Left lobe of liver (tissue), 2 donors: ENCODE results near the gene ELAVL1. TPM values are rescaled to one million over a fixed set of nuclear protein-coding genes. Genes with fewer than 3 reads are reported as not detected.
A peak's percentile ranks its signal among the peaks of the same experiment; 100 is the strongest.

Experiments
- ATAC-seq: fragments of 200-7000 bp; cut with Tn5 transposase; one replicate; pipeline ENCODE4 v1.9.1; 2020; ENCODE audit warnings: mild to moderate bottlenecking, moderate library complexity
- DNase-seq: peaks from one replicate; pipeline ENCODE4 v3.0.0-alpha.2; 2020; ENCODE audit warnings: low spot score
- total RNA-seq: library from RNA; stranded (reverse); gene quantifications from one replicate; pipeline ENCODE4 v1.2.1, GENCODE V29; 2021
- donor health status: DM: no; HTN: no; CAD: no; lungs with moderate emphysema.
- donor health status: DM: no; HTN: yes; CAD: no.

The ELAVL1 gene
- total RNA-seq, 1 donor from 2014 or later = 28.6 TPM

DNA sequence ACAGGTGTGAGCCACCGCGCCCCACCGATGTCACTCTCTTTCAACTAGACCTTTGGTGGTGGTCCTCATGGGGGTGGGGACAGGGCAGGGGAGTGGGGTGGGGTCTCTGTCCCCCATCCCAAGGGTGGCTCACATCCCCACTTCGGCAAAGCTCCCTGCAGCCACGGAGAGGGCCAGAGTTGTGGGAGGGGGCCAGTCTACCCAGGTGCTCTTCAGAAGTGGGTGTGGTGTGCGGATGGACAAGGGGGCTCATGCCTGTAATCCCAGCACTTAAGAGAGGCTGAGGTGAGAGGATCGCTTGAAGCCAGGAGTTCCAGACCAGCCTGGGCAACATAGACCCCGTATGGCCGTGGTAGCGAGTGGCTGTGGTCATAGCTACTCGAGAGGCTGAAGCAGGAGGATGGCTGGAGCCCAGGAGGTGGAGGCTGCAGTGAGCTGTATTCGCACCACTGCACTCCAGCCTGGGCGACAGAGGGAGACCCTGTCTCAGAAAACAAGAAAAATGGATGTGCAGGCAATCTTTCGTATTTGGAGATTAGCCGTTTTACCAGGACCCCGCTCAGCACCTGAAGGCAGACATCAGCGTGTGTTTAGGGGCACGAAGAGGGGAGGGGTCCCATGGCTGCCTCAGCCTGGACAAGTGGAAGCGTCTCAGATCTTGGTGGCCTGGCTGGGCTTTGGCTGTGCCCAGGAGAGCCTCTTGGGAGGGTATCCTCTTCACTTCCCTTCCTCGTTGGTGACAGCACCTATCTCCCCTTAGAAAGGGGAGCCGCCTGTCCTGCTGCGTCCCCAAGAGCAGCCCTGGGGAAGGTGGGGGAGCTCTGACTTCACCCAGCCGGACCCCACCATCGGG, 90.0 kb downstream of the ELAVL1 start:
- ATAC-seq (no peak), DNase-seq (no peak)

DNA sequence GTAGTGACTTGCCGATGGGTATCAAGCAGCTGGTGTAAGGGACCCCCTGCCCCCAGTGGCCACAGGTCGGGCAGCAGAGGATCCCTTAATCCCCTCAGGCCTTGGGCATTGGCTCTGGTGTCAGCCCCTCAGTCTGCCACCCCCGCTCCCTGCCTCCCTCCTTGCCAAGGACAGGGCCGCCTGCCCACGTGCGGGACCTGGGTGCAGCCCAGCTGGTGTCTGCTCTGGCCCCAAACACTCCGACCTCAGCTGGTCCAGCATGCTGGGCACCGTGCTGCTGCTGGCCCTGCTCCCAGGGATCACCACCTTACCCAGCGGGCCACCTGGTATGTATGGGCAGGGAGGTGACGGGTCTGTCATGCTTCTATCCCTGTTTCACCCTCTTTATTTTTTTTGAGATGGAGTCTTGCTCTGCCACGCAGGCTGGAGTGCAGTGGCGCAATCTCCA, 90.8 kb downstream of the ELAVL1 start, which contains the start of gene TGFBR3L:
Gene TGFBR3L, plus strand, starts transcription at position 233 of the 448 bp plus-strand sequence.
- DNase-seq (peak; percentile 67), ATAC-seq (peak; percentile 3)

- ATAC-seq = no peak
- DNase-seq = no peak
Observed at GRCh38 chr19:7914099-7914498, 91.3 kb downstream of the ELAVL1 start.

DNA sequence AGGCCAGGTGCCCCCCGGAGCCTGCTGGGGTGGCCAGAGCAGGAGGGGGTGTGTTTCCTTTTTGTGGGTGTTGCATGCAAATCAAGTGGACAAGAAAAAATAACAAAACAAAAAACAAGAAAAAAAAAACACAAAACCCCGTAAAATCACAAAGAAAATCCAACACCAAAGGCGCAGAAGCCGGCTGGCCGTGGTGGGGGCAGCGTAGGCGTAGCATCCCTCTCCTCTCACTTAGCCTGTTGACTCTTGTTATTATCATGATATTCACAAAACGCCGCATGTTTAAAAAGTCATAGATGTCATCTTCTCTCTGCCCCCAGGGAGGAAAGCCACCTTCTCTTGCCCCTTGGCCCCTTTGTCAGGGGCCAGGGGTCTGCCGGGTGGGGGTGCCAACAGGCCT, 91.8 kb downstream of the ELAVL1 start:
- no peak for ATAC-seq

DNA sequence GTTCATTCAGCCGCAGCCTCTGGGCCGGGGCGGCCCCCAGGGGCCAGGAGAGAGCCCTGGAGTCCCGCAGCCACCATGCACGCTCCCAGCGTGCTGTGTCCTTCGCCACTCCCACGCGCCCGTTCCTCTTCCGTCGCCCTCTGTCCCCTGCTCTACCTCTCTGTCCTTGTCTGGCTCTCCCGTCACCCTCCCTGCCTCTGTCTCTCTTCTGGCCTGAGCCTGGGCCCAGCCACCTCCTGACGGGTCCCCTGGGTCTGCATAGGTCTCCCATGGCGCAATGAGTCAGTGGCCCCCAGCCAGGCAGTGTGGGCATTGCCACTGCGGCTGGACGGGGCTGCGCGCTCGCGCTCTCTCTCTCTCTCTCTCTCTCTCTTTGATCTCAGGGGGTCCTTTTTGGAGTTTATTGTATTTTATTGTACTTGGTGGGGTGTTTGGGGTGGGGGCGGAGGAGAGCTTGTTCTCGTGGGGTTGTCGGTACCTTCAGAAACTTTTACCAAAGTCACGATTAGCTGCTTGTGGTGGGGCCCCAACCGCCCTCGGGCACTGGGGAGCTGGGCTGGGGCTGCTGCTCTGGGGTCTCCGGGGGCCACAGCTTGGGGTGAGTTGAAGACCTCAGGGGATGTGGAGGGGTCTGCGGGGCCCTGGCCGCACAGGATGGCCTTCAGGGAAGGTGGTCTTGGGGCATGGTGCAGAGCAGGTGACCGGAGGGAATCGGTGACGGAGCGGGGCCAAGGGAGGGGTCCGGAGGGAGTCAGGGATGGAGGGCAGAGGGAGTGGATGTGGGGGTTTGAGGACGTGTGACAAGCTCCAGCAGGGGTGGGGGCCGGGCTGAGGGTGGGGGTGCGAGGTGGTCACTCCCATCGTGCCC, 92.5 kb downstream of the ELAVL1 start:
- no peak for ATAC-seq
- no peak for DNase-seq

More for the DNA sequence above, 91.8 kb downstream of the ELAVL1 start:
- no peak for DNase-seq

DNA sequence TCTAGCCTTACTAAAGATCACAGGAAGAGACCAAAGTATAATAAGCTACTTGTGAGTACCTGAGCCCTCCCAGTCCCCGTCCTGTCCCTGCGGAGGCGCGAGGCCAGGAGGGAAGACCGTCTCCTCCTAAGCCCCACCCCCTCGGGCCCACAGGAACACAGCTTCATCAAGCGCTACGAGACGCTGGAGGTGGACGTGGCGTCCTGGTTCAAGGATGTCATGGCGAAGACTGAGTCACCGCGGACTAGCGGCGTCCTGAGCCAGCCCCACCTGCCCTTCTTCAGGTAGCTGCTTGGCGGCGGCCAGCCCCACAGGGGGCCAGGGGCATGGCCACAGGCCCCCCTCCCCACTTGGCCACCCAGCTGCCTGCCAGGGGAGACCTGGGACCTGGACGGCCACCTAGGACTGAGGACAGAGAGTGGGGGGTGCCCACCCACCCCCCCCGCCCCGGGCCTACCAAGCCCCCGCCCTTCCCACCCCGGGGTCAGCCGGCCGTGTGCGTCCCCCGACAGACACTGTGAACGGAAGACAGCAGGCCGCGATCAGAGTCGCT, 93.2 kb downstream of the ELAVL1 start:
- DNase-seq (no peak), ATAC-seq (no peak)

- peak; percentile 51 for DNase-seq
- no peak for ATAC-seq
Observed at GRCh38 chr19:7911508-7912143, 93.8 kb downstream of the ELAVL1 start.

DNA sequence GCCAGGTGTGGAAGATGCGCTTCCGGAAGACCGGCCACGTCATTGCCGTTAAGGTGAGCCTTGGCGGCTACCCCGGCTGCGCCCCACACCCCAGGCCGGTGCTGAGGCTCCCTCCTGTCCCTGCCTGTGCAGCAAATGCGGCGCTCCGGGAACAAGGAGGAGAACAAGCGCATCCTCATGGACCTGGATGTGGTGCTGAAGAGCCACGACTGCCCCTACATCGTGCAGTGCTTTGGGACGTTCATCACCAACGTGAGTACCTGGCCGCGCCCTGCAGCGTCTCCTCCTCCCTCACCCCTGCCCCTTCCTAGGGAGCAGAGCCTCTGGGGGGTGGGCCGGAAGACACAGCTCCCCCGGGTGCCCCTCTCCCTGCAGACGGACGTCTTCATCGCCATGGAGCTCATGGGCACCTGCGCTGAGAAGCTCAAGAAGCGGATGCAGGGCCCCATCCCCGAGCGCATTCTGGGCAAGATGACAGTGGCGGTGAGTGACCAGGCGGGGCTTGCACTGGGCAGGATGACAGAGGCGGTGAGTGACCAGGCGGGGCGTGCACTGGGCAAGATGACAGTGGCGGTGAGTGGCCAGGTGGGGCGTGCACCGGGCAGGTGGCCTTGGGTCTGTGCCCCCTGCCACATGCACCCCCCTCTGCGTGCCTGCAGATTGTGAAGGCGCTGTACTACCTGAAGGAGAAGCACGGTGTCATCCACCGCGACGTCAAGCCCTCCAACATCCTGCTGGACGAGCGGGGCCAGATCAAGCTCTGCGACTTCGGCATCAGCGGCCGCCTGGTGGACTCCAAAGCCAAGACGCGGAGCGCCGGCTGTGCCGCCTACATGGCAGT, 94.9 kb downstream of the ELAVL1 start:
- DNase-seq (no peak), ATAC-seq (peak; percentile 13)

DNA sequence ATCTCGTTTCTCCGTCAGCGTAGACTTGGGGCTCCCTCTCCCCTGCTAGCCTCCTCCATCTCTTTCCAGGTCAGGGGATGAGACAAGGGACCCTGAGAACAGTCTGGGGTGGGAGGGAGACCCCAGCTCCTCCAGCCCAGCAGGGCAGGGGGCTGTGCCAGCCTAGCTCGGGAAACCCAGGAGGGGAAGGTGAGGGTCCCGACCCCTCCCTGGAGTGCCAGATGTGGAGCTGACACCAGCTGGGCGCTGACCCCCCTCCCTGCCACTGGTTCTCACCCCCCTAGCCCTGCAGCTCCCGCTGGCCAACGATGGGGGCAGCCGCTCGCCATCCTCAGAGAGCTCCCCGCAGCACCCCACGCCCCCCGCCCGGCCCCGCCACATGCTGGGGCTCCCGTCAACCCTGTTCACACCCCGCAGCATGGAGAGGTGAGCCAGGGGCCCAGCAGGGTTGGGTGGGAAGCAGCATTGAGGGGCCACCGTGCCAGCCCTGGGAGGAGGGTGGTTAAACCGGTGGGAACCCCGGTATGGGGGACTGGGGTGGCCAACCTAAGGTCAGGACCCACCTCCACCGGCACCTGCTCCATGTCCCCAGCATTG, 95.9 kb downstream of the ELAVL1 start:
- no peak for DNase-seq
- no peak for ATAC-seq

GRCh38 chr19:7908742-7909461, 96.5 kb downstream of the ELAVL1 start:
- DNase-seq (peak; percentile 47), ATAC-seq (no peak)

Other genes with a start within 250 kb of the ELAVL1 start
- gene CLEC4M, start 242.4 kb downstream of the ELAVL1 start, total RNA-seq = 13.2 TPM
- gene EVI5L, start 175.4 kb downstream of the ELAVL1 start, total RNA-seq = 4.8 TPM
- 0.15 TPM for gene PRR36, start 131.3 kb downstream of the ELAVL1 start, total RNA-seq
- gene LRRC8E, start 117.1 kb downstream of the ELAVL1 start, total RNA-seq = 4.3 TPM
- 20.8 TPM for gene MAP2K7, start 101.8 kb downstream of the ELAVL1 start, total RNA-seq
- gene TGFBR3L, start 90.8 kb downstream of the ELAVL1 start, total RNA-seq = 3.4 TPM
- 4.1 TPM for gene SNAPC2, start 85.3 kb downstream of the ELAVL1 start, total RNA-seq
- gene CTXN1, start 79.5 kb downstream of the ELAVL1 start, total RNA-seq = not detected
- 33.5 TPM for gene TIMM44, start 62.0 kb downstream of the ELAVL1 start, total RNA-seq
- gene CCL25, start 47.1 kb upstream of the ELAVL1 start, total RNA-seq = 0.30 TPM
- gene FBN3, start 144.0 kb upstream of the ELAVL1 start, total RNA-seq = 0.63 TPM
- gene CERS4, start 203.7 kb upstream of the ELAVL1 start, total RNA-seq = 67.3 TPM